BE2C (cell line): ENCODE results near the gene ZNF782.

Experiments
- DNase-seq: peaks from one replicate; pipeline ENCODE4 v3.0.0-alpha.2; 2020
- H3K27me3 ChIP-seq: fragments of 250-450 bp; sonication (Bioruptor Pico); 2 replicates; pipeline ENCODE4 v1.5.1; 2020; ENCODE audit warnings: mild to moderate bottlenecking
- H3K36me3 ChIP-seq: fragments of 250-450 bp; sonication (Bioruptor Pico); 2 replicates; pipeline ENCODE4 v1.5.1; 2020; ENCODE audit warnings: mild to moderate bottlenecking
- H3K4me1 ChIP-seq: fragments of 250-450 bp; sonication (Bioruptor Pico); 2 replicates; pipeline ENCODE4 v1.5.1; 2020
- H3K4me3 ChIP-seq: 2 replicates; pipeline ENCODE4 v1.5.1; 2011; ENCODE audit warnings: low read depth, low read length
- H3K9me3 ChIP-seq: fragments of 250-450 bp; sonication (Bioruptor Pico); 2 replicates; pipeline ENCODE4 v1.5.1; 2020
- CTCF ChIP-seq: IDR thresholded peaks from 2 replicates; pipeline ENCODE4 v1.5.1; 2012; ENCODE audit warnings: mild to moderate bottlenecking, low read depth, low read length

ZNF782 gene

GRCh38 chr9:96777426-96777864 is 76.9 kb downstream of the ZNF782 start:
- Histone ChIP-seq H3K27me3 (no peaks in the 10 kb centered on the region), H3K4me1 (no peaks in the 10 kb centered on the region), H3K36me3 (peaks cover 9% of the 10 kb centered on the region), H3K4me3 (peak overlapping the region; percentile 74), H3K9me3 (no peaks in the 10 kb centered on the region)
- no peak for DNase-seq
- no peak for TF ChIP-seq CTCF

GRCh38 chr9:96771124-96771523 is 83.2 kb downstream of the ZNF782 start:
- no peaks in the 10 kb centered on the region; the same call in 1 of the 2 replicates for H3K9me3 ChIP-seq
- no peaks in the 10 kb centered on the region for H3K4me1 ChIP-seq
- TF ChIP-seq CTCF, result no peak
- no peak overlapping the region for H3K4me3 ChIP-seq
- H3K36me3 ChIP-seq, result peaks cover 18% of the 10 kb centered on the region
- H3K27me3 ChIP-seq, result no peaks in the 10 kb centered on the region
- no peak for DNase-seq

- H3K9me3 ChIP-seq, result no peaks in the 10 kb centered on the region; the same call in 1 of the 2 replicates
- H3K4me3 ChIP-seq, result no peak overlapping the region
- H3K27me3 ChIP-seq, result no peaks in the 10 kb centered on the region
- no peak for TF ChIP-seq CTCF
- no peak for DNase-seq
- H3K4me1 ChIP-seq, result no peaks in the 10 kb centered on the region
- H3K36me3 ChIP-seq, result peaks cover 16% of the 10 kb centered on the region
Observed at GRCh38 chr9:96769989-96770388, 84.3 kb downstream of the ZNF782 start.
